Smooth muscle cell (in vitro differentiated cells): ENCODE data around the gene VPS35L. TPM values are rescaled to one million over a fixed set of nuclear protein-coding genes. Genes with fewer than 3 reads are reported as not detected.

ENCODE experiments used
- DNase-seq: peaks from one replicate; lab custom pipeline; 2025; ENCODE audit not compliant: unreplicated experiment; lab: John Stamatoyannopoulos, UW
- H2AFZ ChIP-seq: fragments of 200-600 bp; sonication (generic); 2 replicates; pipeline ENCODE4 v1.6.0; 2016; ENCODE audit warnings: antibody characterized with exemption, low read depth, mild to moderate bottlenecking
- H3F3A ChIP-seq: fragments of 200-600 bp; sonication (generic); 2 replicates; pipeline ENCODE4 v1.6.0; 2017; ENCODE audit warnings: antibody characterized with exemption, low read depth
- H3K27ac ChIP-seq: fragments of 200-600 bp; sonication (generic); 2 replicates; pipeline ENCODE4 v1.5.1; 2016; ENCODE audit warnings: low read depth, mild to moderate bottlenecking
- H3K27me3 ChIP-seq: fragments of 200-600 bp; sonication (generic); 2 replicates; pipeline ENCODE4 v1.6.1; 2016; ENCODE audit warnings: low read depth, mild to moderate bottlenecking
- H3K36me3 ChIP-seq: fragments of 200-600 bp; sonication (generic); 2 replicates; pipeline ENCODE4 v1.5.1; 2016; ENCODE audit warnings: low read depth
- H3K4me1 ChIP-seq: fragments of 200-600 bp; sonication (generic); 2 replicates; pipeline ENCODE4 v1.5.1; 2016; ENCODE audit warnings: low read depth
- H3K4me2 ChIP-seq: fragments of 200-600 bp; sonication (generic); 2 replicates; pipeline ENCODE4 v1.6.0; 2016; ENCODE audit warnings: mild to moderate bottlenecking
- H3K4me3 ChIP-seq: fragments of 200-600 bp; sonication (generic); 2 replicates; pipeline ENCODE4 v1.5.1; 2016; ENCODE audit warnings: mild to moderate bottlenecking
- H3K79me2 ChIP-seq: fragments of 200-600 bp; sonication (generic); 2 replicates; pipeline ENCODE4 v1.6.0; 2016; ENCODE audit warnings: low read depth, mild to moderate bottlenecking
- H3K9ac ChIP-seq: fragments of 200-600 bp; sonication (generic); 2 replicates; pipeline ENCODE4 v1.6.0; 2016; ENCODE audit warnings: low read depth
- H3K9me3 ChIP-seq: fragments of 200-600 bp; sonication (generic); replicated peaks from 2 replicates; pipeline ENCODE4 v1.5.1; 2016; ENCODE audit warnings: low read depth
- H4K20me1 ChIP-seq: fragments of 200-600 bp; sonication (generic); 2 replicates; pipeline ENCODE4 v1.6.0; 2016; ENCODE audit warnings: low read depth
- WGBS: methylation state at CpG from one replicate; pipeline ENCODE4 v1.1.7; 2016; ENCODE audit warnings: low lambda C conversion rate; 5-methylcytosine and 5-hydroxymethylcytosine counted together
- polyA plus RNA-seq: library from polyadenylated mRNA; unstranded; fragments of >200 nt; fragmentation: Nextera tagmentation; extraction: Ambion mirVana; gene quantifications from 2 replicates; pipeline ENCODE4 v1.2.1, GENCODE V29; 2016
- total RNA-seq: library from RNA; depleted of rRNA; stranded (reverse); fragments of >200 nt; gene quantifications from 2 replicates; pipeline ENCODE4 v1.2.3, GENCODE V29; 2014
- TF ChIP-seq, protein P1 (sequence below): fragments of 200-600 bp; sonication (generic); IDR thresholded peaks from 2 replicates; pipeline ENCODE4 v1.5.1; 2017; ENCODE audit warnings: borderline replicate concordance, mild to moderate bottlenecking, antibody characterized with exemption; ENCODE audit not compliant: insufficient read depth, poor library complexity, severe bottlenecking

The VPS35L gene
- total and polyA plus RNA-seq, 2 experiments from 2014 or later = 46.7 to 47.4 TPM

DNA sequence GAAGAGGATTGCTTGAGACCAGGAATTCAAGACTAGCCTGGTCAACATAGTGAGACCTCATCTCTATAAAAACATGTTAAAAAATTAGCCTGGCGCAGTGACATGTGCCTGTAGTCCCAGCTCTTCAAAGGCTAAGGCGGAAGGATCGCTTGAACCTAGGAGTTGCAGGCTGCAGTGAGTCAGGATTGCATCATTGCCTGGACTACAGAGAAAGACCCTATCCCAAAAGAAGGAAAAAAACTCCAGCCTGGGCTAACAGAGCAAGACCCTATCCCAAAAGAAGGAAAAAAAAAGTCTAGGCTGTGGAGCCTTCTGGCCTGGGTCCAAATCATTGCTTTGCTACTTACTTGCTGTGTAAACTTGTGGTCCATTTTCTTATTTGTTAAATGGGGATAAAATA lies 26.8 kb upstream of the VPS35L start:
- WGBS = 98% methylated on average over 3 of the region's 3 CpGs

DNA sequence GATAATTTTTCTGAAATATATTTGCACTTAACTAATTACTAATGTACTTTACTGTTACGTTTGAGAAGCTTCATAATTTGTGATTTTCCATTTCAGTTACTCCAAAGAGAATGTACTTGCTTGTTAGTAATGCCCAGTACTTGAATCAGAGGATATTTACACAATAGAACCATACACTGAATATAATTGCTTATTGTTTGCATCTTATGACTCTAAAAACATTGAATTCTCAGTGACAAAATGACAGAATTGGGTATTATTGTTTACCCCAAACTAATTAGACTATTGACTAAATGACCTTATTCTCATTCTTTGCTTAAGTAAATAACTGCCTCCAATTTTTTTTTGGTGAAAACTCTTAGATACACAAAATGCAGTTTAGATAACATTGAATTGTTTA lies 22.9 kb upstream of the VPS35L start:
- Histone ChIP-seq H3K36me3 (peaks cover 16% of the 10 kb centered on the region), H3F3A (no peaks in the 10 kb centered on the region)
- WGBS = 87% methylated on average over 1 of the region's 1 CpG

More for the DNA sequence above, 26.8 kb upstream of the VPS35L start:
- no peak for DNase-seq
- no peaks in the 10 kb centered on the region for H3K9me3 ChIP-seq
- no peaks in the 10 kb centered on the region for H3K4me1 ChIP-seq
- H3K4me3 ChIP-seq = no peak overlapping the region
- no peaks in the 10 kb centered on the region for H4K20me1 ChIP-seq
- no peaks in the 10 kb centered on the region for H3K27me3 ChIP-seq
- peaks cover 16% of the 10 kb centered on the region for H3K36me3 ChIP-seq
- no peak overlapping the region for H2AFZ ChIP-seq
- H3F3A ChIP-seq = peaks cover 6% of the 10 kb centered on the region
- H3K9ac ChIP-seq = no peak overlapping the region
- TF ChIP-seq, protein P1, sequence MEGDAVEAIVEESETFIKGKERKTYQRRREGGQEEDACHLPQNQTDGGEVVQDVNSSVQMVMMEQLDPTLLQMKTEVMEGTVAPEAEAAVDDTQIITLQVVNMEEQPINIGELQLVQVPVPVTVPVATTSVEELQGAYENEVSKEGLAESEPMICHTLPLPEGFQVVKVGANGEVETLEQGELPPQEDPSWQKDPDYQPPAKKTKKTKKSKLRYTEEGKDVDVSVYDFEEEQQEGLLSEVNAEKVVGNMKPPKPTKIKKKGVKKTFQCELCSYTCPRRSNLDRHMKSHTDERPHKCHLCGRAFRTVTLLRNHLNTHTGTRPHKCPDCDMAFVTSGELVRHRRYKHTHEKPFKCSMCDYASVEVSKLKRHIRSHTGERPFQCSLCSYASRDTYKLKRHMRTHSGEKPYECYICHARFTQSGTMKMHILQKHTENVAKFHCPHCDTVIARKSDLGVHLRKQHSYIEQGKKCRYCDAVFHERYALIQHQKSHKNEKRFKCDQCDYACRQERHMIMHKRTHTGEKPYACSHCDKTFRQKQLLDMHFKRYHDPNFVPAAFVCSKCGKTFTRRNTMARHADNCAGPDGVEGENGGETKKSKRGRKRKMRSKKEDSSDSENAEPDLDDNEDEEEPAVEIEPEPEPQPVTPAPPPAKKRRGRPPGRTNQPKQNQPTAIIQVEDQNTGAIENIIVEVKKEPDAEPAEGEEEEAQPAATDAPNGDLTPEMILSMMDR = no peak
- no peak overlapping the region for H3K4me2 ChIP-seq
- H3K79me2 ChIP-seq = peaks cover 13% of the 10 kb centered on the region
- H3K27ac ChIP-seq = no peak overlapping the region

DNA sequence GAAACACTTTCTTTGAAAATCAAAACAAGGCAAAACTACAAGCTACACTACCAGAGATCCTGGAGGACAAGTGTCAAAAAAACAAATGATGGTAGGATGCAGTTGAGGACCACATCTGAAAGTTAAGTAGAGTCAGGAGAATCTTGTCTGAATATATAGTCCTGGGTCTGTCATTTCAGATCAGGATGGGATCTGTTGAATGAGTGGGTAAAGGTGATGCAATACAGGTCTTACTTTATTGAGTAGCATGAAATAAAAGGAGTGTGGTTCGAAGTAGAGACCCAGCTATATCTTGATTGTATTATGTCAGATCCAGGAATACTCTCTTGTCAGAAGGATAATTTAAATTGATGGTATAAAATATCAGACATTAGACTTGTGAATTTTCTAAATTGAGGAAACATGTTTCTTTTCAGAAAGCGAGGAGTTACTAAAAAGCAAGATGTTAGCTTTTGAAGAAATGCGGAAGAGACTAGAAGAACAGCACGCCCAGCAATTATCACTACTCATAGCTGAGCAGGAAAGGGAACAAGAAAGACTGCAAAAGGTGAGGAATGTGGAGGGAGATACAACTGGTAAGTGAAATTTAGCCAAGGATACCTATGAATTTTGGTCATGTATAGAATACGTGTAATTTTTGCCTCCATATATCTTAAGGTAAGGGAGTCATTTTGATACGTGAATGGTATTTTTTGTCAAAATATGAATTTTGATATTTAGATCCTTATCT lies 15.1 kb upstream of the VPS35L start:
- H3K27ac ChIP-seq = no peak overlapping the region
- H4K20me1 ChIP-seq = no peaks in the 10 kb centered on the region
- H3K36me3 ChIP-seq = peaks cover 8% of the 10 kb centered on the region
- no peak overlapping the region for H3K4me3 ChIP-seq
- H2AFZ ChIP-seq = no peak overlapping the region
- no peaks in the 10 kb centered on the region for H3K4me1 ChIP-seq
- TF ChIP-seq, protein P1 = no peak
- no peaks in the 10 kb centered on the region for H3K79me2 ChIP-seq
- WGBS = 94% methylated on average over 6 of the region's 6 CpGs
- no peaks in the 10 kb centered on the region for H3K27me3 ChIP-seq
- no peak overlapping the region for H3K9ac ChIP-seq
- no peak for DNase-seq
- H3F3A ChIP-seq = no peaks in the 10 kb centered on the region
- no peaks in the 10 kb centered on the region for H3K9me3 ChIP-seq
- H3K4me2 ChIP-seq = no peak overlapping the region

More for the DNA sequence above, 22.9 kb upstream of the VPS35L start:
- TF ChIP-seq, protein P1 = no peak
- Histone ChIP-seq H3K9ac (no peak overlapping the region), H2AFZ (no peak overlapping the region), H3K27me3 (no peaks in the 10 kb centered on the region), H4K20me1 (no peaks in the 10 kb centered on the region), H3K9me3 (no peaks in the 10 kb centered on the region), H3K4me1 (no peaks in the 10 kb centered on the region), H3K27ac (no peak overlapping the region), H3K79me2 (no peaks in the 10 kb centered on the region), H3K4me2 (no peak overlapping the region), H3K4me3 (no peak overlapping the region)
- DNase-seq = no peak
